DND-41 (cell line): Measurements from ENCODE around the gene TCEA2.

Source experiments
- ATAC-seq: fragments of 200-7000 bp; cut with Tn5 transposase; 3 replicates; pipeline ENCODE4 v1.9.1; 2021; ENCODE audit warnings: low read depth; ENCODE audit not compliant: insufficient read depth
- DNase-seq: peaks from one replicate; pipeline ENCODE4 v3.0.0-alpha.2; 2020
- H2AFZ ChIP-seq: 2 replicates; pipeline ENCODE4 v1.6.0; 2012; ENCODE audit warnings: low read depth, low read length
- H3K27ac ChIP-seq: 2 replicates; pipeline ENCODE4 v1.5.1; 2012; ENCODE audit warnings: low read length, inconsistent platforms
- H3K27me3 ChIP-seq: fragments of 200-600 bp; sonication (generic); 2 replicates; pipeline ENCODE4 v1.6.0; 2012; ENCODE audit warnings: low read length, mild to moderate bottlenecking, inconsistent platforms; ENCODE audit not compliant: insufficient read depth, poor library complexity
- H3K36me3 ChIP-seq: 2 replicates; pipeline ENCODE4 v1.5.1; 2012; ENCODE audit warnings: low read length, inconsistent platforms; ENCODE audit not compliant: insufficient read depth
- H3K4me1 ChIP-seq: 2 replicates; pipeline ENCODE4 v1.5.1; 2012; ENCODE audit warnings: mild to moderate bottlenecking, low read length; ENCODE audit not compliant: insufficient read depth
- H3K4me2 ChIP-seq: 2 replicates; pipeline ENCODE4 v1.6.0; 2012; ENCODE audit warnings: mild to moderate bottlenecking, moderate library complexity, low read length, inconsistent platforms; ENCODE audit not compliant: insufficient read depth
- H3K4me3 ChIP-seq, 2 experiments: fragments of 200-600 bp in 1 of 2; shearing (Covaris generic) in 1 of 2; 2 replicates each; pipeline ENCODE4 v1.5.1; 2012 to 2016; ENCODE audit warnings: inconsistent platforms in 2 of 2, low read length in 2 of 2, mild to moderate bottlenecking in 2 of 2, low read depth in 1 of 2, moderate library complexity in 1 of 2
- H3K79me2 ChIP-seq: 2 replicates; pipeline ENCODE4 v1.6.0; 2012; ENCODE audit warnings: low read length, inconsistent platforms; ENCODE audit not compliant: insufficient read depth
- H3K9ac ChIP-seq: 2 replicates; pipeline ENCODE4 v1.6.0; 2012; ENCODE audit warnings: low read depth, mild to moderate bottlenecking, inconsistent platforms, low read length, moderate library complexity
- H3K9me3 ChIP-seq: 2 replicates; pipeline ENCODE4 v1.5.1; 2012; ENCODE audit warnings: low read length, moderate library complexity, mild to moderate bottlenecking, inconsistent platforms; ENCODE audit not compliant: insufficient read depth, severe bottlenecking
- H4K20me1 ChIP-seq: 2 replicates; pipeline ENCODE4 v1.6.0; 2012; ENCODE audit warnings: low read length; ENCODE audit not compliant: insufficient read depth
- CTCF ChIP-seq: IDR thresholded peaks from 2 replicates; pipeline ENCODE4 v1.5.1; 2012; ENCODE audit warnings: borderline replicate concordance, low read length, moderate library complexity, mild to moderate bottlenecking; ENCODE audit not compliant: poor library complexity, severe bottlenecking; ENCODE audit errors: extremely low read depth
- EZH2 ChIP-seq: IDR thresholded peaks from 3 replicates; pipeline ENCODE4 v1.6.1; 2012; ENCODE audit warnings: borderline replicate concordance, low read depth, mild to moderate bottlenecking, moderate library complexity, low read length, inconsistent platforms; ENCODE audit not compliant: severe bottlenecking

TCEA2 gene

GRCh38 chr20:64062276-64062595, 762 bp upstream of the TCEA2 start:
- H2AFZ ChIP-seq, result peak overlapping the region; percentile 92
- DNase-seq (no peak), ATAC-seq (no peak)
- H3K4me1 ChIP-seq, result peaks cover 37% of the 10 kb centered on the region
- peaks cover 14% of the 10 kb centered on the region for H4K20me1 ChIP-seq
- H3K79me2 ChIP-seq, result peaks cover 5% of the 10 kb centered on the region; the same call in 1 of the 2 replicates
- H3K36me3 ChIP-seq, result no peaks in the 10 kb centered on the region
- peak overlapping the region; percentile 78 for H3K27ac ChIP-seq
- peak overlapping the region; percentile 87 for H3K9ac ChIP-seq
- H3K4me2 ChIP-seq, result peak overlapping the region; percentile 91
- H3K4me3 ChIP-seq, result peak overlapping the region; percentile 69 to 83
- no peaks in the 10 kb centered on the region for H3K9me3 ChIP-seq
- H3K27me3 ChIP-seq, result no peaks in the 10 kb centered on the region
- no peak for TF ChIP-seq CTCF
- TF ChIP-seq EZH2, result no peak

- ATAC-seq, result no peak
- Histone ChIP-seq H3K4me3 (peak overlapping the region; percentile 69 to 83), H3K27me3 (no peaks in the 10 kb centered on the region), H2AFZ (peak overlapping the region; percentile 74), H3K9me3 (no peaks in the 10 kb centered on the region), H3K4me1 (peaks cover 34% of the 10 kb centered on the region), H3K36me3 (no peaks in the 10 kb centered on the region), H3K4me2 (peak overlapping the region; percentile 91), H3K9ac (peak overlapping the region; percentile 87), H4K20me1 (peaks cover 14% of the 10 kb centered on the region), H3K27ac (peak overlapping the region; percentile 57), H3K79me2 (peaks cover 5% of the 10 kb centered on the region; the same call in 1 of the 2 replicates)
- TF ChIP-seq CTCF (no peak), EZH2 (no peak)
- DNase-seq, result no peak
Measured at GRCh38 chr20:64063389-64064144, 569 bp downstream of the TCEA2 start.

GRCh38 chr20:64064145-64064698, 1.2 kb downstream of the TCEA2 start:
- ATAC-seq (no peak), DNase-seq (no peak)
- peak overlapping the region; percentile 87; the same call in 1 of the 2 replicates for H3K9ac ChIP-seq
- peaks cover 34% of the 10 kb centered on the region for H3K4me1 ChIP-seq
- peak overlapping the region in 1 of 2 experiments; percentile 69; a peak in 2 of 4 replicates for H3K4me3 ChIP-seq
- H3K27ac ChIP-seq, result no peak overlapping the region
- H3K27me3 ChIP-seq, result no peaks in the 10 kb centered on the region
- H3K36me3 ChIP-seq, result no peaks in the 10 kb centered on the region
- no peak overlapping the region for H2AFZ ChIP-seq
- H4K20me1 ChIP-seq, result peaks cover 17% of the 10 kb centered on the region
- TF ChIP-seq EZH2 (no peak), CTCF (no peak)
- H3K79me2 ChIP-seq, result peaks cover 5% of the 10 kb centered on the region; the same call in 1 of the 2 replicates
- H3K4me2 ChIP-seq, result peak overlapping the region; percentile 91
- no peaks in the 10 kb centered on the region for H3K9me3 ChIP-seq
